ENCODE measurements around the gene TIMM9.
"Not testable (repeated sequence)": the region's sequence is repeated elsewhere in the genome, so short reads cannot be mapped to it uniquely, and the experiment has no call there.

TIMM9 gene

DNA sequence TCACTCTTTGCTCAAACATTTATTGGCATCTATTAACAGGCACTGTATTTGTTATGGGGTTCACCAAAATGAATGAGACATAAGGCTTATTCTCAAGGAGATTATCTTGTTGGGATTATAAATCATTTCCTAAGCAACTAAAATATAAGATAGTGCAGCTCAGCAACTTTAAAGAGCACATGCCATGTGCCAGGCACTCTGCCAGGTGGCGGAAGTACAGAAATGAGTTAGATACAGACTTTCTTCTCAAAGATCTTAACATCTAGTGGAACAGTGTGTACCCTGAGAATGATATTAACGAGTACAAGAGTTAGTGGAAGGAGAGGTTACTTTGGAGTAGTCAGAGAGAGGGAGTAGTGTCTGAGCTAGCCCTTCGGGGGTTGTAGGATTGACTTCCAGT is 60.0 kb downstream of the TIMM9 start:
- Histone ChIP-seq H3K36me3 (ENCODE audit: insufficient read depth, insufficient read length, low read length) (peaks cover 25% of the 10 kb centered on the region), H3K9me3 (ENCODE audit: insufficient read depth, low read length) (no peaks in the 10 kb centered on the region), H3K27me3 (ENCODE audit: insufficient read depth, insufficient read length) (no peaks in the 10 kb centered on the region), H3K9ac (ENCODE audit: insufficient read length, low read depth) (no peak overlapping the region), H3K4me3 (ENCODE audit: insufficient read length, low read depth) (no peak overlapping the region), H3K4me1 (ENCODE audit: insufficient read depth, insufficient read length) (no peaks in the 10 kb centered on the region)
- no peak for DNase-seq (ENCODE audit: low read depth, low spot score)
- TF ChIP-seq YY1 (IDR thresholded peaks at IDR 0.05; ENCODE audit: insufficient read depth, insufficient read length) (no peak), ZNF274 (IDR thresholded peaks at IDR 0.05; ENCODE audit: low read depth, low read length) (no peak), SUZ12 (IDR thresholded peaks at IDR 0.05; ENCODE audit: extremely low read depth, insufficient read depth, insufficient read length) (no peak)

DNA sequence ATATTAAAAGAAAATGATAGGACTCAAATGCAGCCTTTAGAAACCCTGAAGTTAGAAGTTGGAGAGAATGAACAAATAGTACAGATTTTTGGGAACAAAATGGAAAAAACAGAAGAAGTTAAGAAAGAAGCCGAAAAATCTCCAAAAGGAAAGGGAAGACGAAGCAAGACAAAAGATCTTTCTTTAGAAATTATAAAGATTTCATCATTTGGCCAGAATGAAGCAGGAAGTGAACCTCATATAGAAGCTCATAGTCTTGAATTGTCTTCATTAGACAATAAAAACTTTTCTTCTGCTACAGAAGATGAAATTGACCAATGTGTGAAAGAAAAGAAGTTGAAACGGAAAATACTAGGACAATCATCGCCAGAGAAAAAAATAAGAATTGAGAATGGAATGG is 63.0 kb downstream of the TIMM9 start:
- H3K36me3 ChIP-seq (ENCODE audit: insufficient read depth, insufficient read length, low read length) = peaks cover 29% of the 10 kb centered on the region
- no peaks in the 10 kb centered on the region for H3K9me3 ChIP-seq (ENCODE audit: insufficient read depth, low read length)
- no peak overlapping the region for H3K4me3 ChIP-seq (ENCODE audit: insufficient read length, low read depth)
- H3K4me1 ChIP-seq (ENCODE audit: insufficient read depth, insufficient read length) = no peaks in the 10 kb centered on the region
- TF ChIP-seq SUZ12 (IDR thresholded peaks at IDR 0.05; ENCODE audit: extremely low read depth, insufficient read depth, insufficient read length) (no peak), YY1 (IDR thresholded peaks at IDR 0.05; ENCODE audit: insufficient read depth, insufficient read length) (no peak), ZNF274 (IDR thresholded peaks at IDR 0.05; ENCODE audit: low read depth, low read length) (no peak)
- no peak for DNase-seq (ENCODE audit: low read depth, low spot score)
- no peaks in the 10 kb centered on the region for H3K27me3 ChIP-seq (ENCODE audit: insufficient read depth, insufficient read length)
- H3K9ac ChIP-seq (ENCODE audit: insufficient read length, low read depth) = no peak overlapping the region

DNA sequence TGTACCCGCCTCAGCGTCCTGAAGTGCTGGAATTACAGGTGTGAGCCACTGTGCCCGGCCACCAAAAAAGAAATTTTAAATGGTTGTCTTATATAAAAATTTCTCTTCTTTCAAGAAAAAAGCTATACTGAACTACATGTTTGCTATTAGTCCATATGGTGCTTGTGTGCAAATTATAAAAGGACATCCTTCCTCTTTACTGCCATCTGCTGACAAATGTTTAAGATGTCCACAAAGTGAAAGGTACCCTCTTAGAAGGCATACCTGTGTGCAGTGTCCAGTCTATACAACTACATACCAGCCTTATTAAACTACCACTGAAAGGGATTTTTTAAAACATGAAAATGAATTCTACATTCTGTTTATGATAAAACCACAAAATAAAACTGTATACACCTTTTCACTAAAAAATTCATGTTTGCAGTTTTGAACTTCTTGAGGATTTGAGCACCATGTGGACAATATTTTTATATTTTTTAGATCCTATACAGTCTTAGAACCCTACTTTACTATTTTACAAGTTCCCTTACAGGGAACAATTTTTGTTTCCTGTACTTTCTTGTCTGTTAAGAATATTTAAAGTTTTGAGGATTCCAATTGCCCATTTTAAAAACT is 64.4 kb downstream of the TIMM9 start:
- no peak for DNase-seq (ENCODE audit: low read depth, low spot score)
- no peak for TF ChIP-seq YY1 (IDR thresholded peaks at IDR 0.05; ENCODE audit: insufficient read depth, insufficient read length)
- TF ChIP-seq ZNF274 (IDR thresholded peaks at IDR 0.05; ENCODE audit: low read depth, low read length) = no peak
- TF ChIP-seq SUZ12 (IDR thresholded peaks at IDR 0.05; ENCODE audit: extremely low read depth, insufficient read depth, insufficient read length) = no peak
- H3K9ac ChIP-seq (ENCODE audit: insufficient read length, low read depth) = no peak overlapping the region
- no peaks in the 10 kb centered on the region for H3K4me1 ChIP-seq (ENCODE audit: insufficient read depth, insufficient read length)
- H3K36me3 ChIP-seq (ENCODE audit: insufficient read depth, insufficient read length, low read length) = peaks cover 29% of the 10 kb centered on the region
- H3K4me3 ChIP-seq (ENCODE audit: insufficient read length, low read depth) = no peak overlapping the region
- no peaks in the 10 kb centered on the region for H3K27me3 ChIP-seq (ENCODE audit: insufficient read depth, insufficient read length)
- H3K9me3 ChIP-seq (ENCODE audit: insufficient read depth, low read length) = no peaks in the 10 kb centered on the region

DNA sequence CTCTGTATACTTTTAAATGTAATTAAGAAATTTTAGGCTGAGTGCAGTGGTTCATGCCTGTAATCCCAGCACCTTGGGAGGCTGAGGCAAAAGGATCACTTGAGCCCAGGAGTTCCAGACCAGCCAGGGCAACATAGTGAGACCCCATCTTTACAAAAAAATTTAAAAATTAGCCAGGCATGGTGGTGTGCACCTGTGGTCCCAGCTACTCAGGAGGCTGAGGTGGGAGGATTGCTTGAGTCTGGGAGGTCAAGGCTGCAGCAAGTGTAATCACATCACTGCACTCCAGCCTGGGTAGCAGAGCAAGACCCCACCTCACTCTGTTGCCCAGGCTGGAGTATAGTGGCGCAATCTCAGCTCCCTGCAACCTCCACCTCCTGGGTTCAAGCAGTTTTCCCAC is 65.1 kb downstream of the TIMM9 start:
- H3K36me3 ChIP-seq (ENCODE audit: insufficient read depth, insufficient read length, low read length) = peaks cover 26% of the 10 kb centered on the region
- not testable (repeated sequence) for H3K4me3 ChIP-seq (ENCODE audit: insufficient read length, low read depth); H3K9me3 ChIP-seq (ENCODE audit: insufficient read depth, low read length); DNase-seq (ENCODE audit: low read depth, low spot score); H3K4me1 ChIP-seq (ENCODE audit: insufficient read depth, insufficient read length); H3K27me3 ChIP-seq (ENCODE audit: insufficient read depth, insufficient read length); H3K9ac ChIP-seq (ENCODE audit: insufficient read length, low read depth)
